HEK293 (cell line): Measurements from ENCODE around the gene FRMD5.

Experiments
- CTCF ChIA-PET: fragments of 350-600 bp; formaldehyde crosslinking; extraction: SDS; loops from one replicate; lab custom pipeline; 2021; ENCODE audit warnings: antibody characterized with exemption; lab: Yijun Ruan, JAX
- POLR2A ChIA-PET: fragments of 300-600 bp; formaldehyde crosslinking; extraction: SDS; loops from one replicate; lab custom pipeline; 2020; ENCODE audit warnings: antibody characterized with exemption, inconsistent platforms; lab: Yijun Ruan, JAX
- H3K27ac ChIP-seq: fragments of 200-500 bp; sonication (Bioruptor generic); 2 replicates; pipeline ENCODE4 v1.5.1; 2014; ENCODE audit warnings: low read depth, low read length, control low read depth, inconsistent platforms; ENCODE audit errors: extremely low read depth
- H3K36me3 ChIP-seq, 2 experiments: fragments of 200-500 bp in 1 of 2; sonication (Bioruptor generic) in 1 of 2; 1 replicate in 1 of 2; 2 replicates in 1 of 2; pipeline ENCODE4 v1.5.1; 2014 to 2017; ENCODE audit warnings: inconsistent platforms in 2 of 2, low read length in 2 of 2; ENCODE audit not compliant: control insufficient read depth in 2 of 2, insufficient read depth in 1 of 2
- H3K4me1 ChIP-seq: fragments of 200-500 bp; sonication (Bioruptor generic); 2 replicates; pipeline ENCODE4 v1.5.1; 2014; ENCODE audit warnings: mild to moderate bottlenecking, low read length, inconsistent platforms; ENCODE audit not compliant: control insufficient read depth, insufficient read depth
- H3K4me3 ChIP-seq: 2 replicates; pipeline ENCODE4 v1.5.1; 2011; ENCODE audit warnings: low read depth, mild to moderate bottlenecking, control low read depth, low read length, moderate library complexity
- H3K9me3 ChIP-seq: fragments of 200-500 bp; sonication (Bioruptor generic); 2 replicates; pipeline ENCODE4 v1.5.1; 2014; ENCODE audit warnings: low read depth, low read length, inconsistent platforms; ENCODE audit not compliant: control insufficient read depth, insufficient read depth
- GLIS1 ChIP-seq: fragments of 450-650 bp; formaldehyde crosslinking; IDR thresholded peaks from 2 replicates; pipeline ENCODE4 v1.5.1; 2016; ENCODE audit warnings: missing biosample characterization, missing genetic modification characterization
- GLIS2 ChIP-seq: fragments of 450-650 bp; formaldehyde crosslinking; IDR thresholded peaks from 2 replicates; pipeline ENCODE4 v1.5.1; 2016; ENCODE audit warnings: missing biosample characterization, missing genetic modification characterization
- HOXC10 ChIP-seq: sonication (generic); formaldehyde crosslinking; IDR thresholded peaks from 2 replicates; pipeline ENCODE4 v1.8.1; 2023; ENCODE audit warnings: mild to moderate bottlenecking, missing genetic modification reagents
- KLF8 ChIP-seq: fragments of 450-650 bp; formaldehyde crosslinking; IDR thresholded peaks from 2 replicates; pipeline ENCODE4 v1.5.1; 2016; ENCODE audit warnings: missing biosample characterization, missing genetic modification characterization
- PATZ1 ChIP-seq: fragments of 450-650 bp; formaldehyde crosslinking; IDR thresholded peaks from 2 replicates; pipeline ENCODE4 v1.5.1; 2016; ENCODE audit warnings: missing biosample characterization, missing genetic modification characterization
- PBX3 ChIP-seq: sonication (generic); formaldehyde crosslinking; IDR thresholded peaks from 2 replicates; pipeline ENCODE4 v1.8.1; 2022; ENCODE audit warnings: mild to moderate bottlenecking, moderate library complexity, missing genetic modification reagents
- PRDM10 ChIP-seq: fragments of 450-650 bp; formaldehyde crosslinking; IDR thresholded peaks from 2 replicates; pipeline ENCODE4 v1.5.1; 2016; ENCODE audit warnings: missing biosample characterization, missing genetic modification characterization
- SCRT2 ChIP-seq: fragments of 450-650 bp; formaldehyde crosslinking; IDR thresholded peaks from 2 replicates; pipeline ENCODE4 v1.5.1; 2016; ENCODE audit warnings: missing biosample characterization, missing genetic modification characterization
- SP2 ChIP-seq: fragments of 450-650 bp; formaldehyde crosslinking; IDR thresholded peaks from 2 replicates; pipeline ENCODE4 v1.5.1; 2016; ENCODE audit warnings: missing biosample characterization, missing genetic modification characterization
- SP7 ChIP-seq: fragments of 450-650 bp; formaldehyde crosslinking; IDR thresholded peaks from 2 replicates; pipeline ENCODE4 v1.5.1; 2016; ENCODE audit warnings: missing biosample characterization, missing genetic modification characterization
- TRIM28 ChIP-seq: IDR thresholded peaks from 2 replicates; pipeline ENCODE4 v1.6.1; 2011; ENCODE audit warnings: low read length, control low read depth, borderline replicate concordance
- ZBTB10 ChIP-seq: fragments of 450-650 bp; formaldehyde crosslinking; IDR thresholded peaks from 2 replicates; pipeline ENCODE4 v1.5.1; 2016; ENCODE audit warnings: missing biosample characterization, missing genetic modification characterization
- ZBTB17 ChIP-seq: fragments of 450-650 bp; formaldehyde crosslinking; IDR thresholded peaks from 2 replicates; pipeline ENCODE4 v1.5.1; 2016; ENCODE audit warnings: missing biosample characterization, missing genetic modification characterization
- ZBTB20 ChIP-seq: fragments of 450-650 bp; formaldehyde crosslinking; IDR thresholded peaks from 2 replicates; pipeline ENCODE4 v1.5.1; 2016; ENCODE audit warnings: missing biosample characterization, missing genetic modification characterization
- ZBTB26 ChIP-seq: fragments of 450-650 bp; formaldehyde crosslinking; optimal IDR thresholded peaks from 2 replicates; pipeline ENCODE3; 2016; ENCODE audit warnings: missing biosample characterization, mild to moderate bottlenecking, missing genetic modification characterization
- ZBTB8A ChIP-seq: fragments of 450-650 bp; formaldehyde crosslinking; IDR thresholded peaks from 2 replicates; pipeline ENCODE4 v1.5.1; 2016; ENCODE audit warnings: missing biosample characterization, missing genetic modification characterization
- ZEB2 ChIP-seq: fragments of 450-650 bp; formaldehyde crosslinking; IDR thresholded peaks from 2 replicates; pipeline ENCODE4 v1.5.1; 2016; ENCODE audit warnings: missing biosample characterization, missing genetic modification characterization
- ZNF18 ChIP-seq: fragments of 450-650 bp; formaldehyde crosslinking; IDR thresholded peaks from 2 replicates; pipeline ENCODE4 v1.5.1; 2016; ENCODE audit warnings: missing biosample characterization, missing genetic modification characterization
- ZNF311 ChIP-seq: fragments of 450-650 bp; formaldehyde crosslinking; IDR thresholded peaks from 2 replicates; pipeline ENCODE4 v1.5.1; 2017; ENCODE audit warnings: missing biosample characterization, missing genetic modification characterization, borderline replicate concordance
- ZNF366 ChIP-seq: fragments of 450-650 bp; formaldehyde crosslinking; conservative IDR thresholded peaks from 2 replicates; pipeline ENCODE4 v1.5.1; 2016; ENCODE audit warnings: missing biosample characterization, missing genetic modification characterization
- ZNF561 ChIP-seq: fragments of 450-650 bp; IDR thresholded peaks from 2 replicates; pipeline ENCODE4 v1.5.1; 2018; ENCODE audit warnings: missing biosample characterization, missing genetic modification characterization, borderline replicate concordance
- ZNF580 ChIP-seq: fragments of 450-650 bp; formaldehyde crosslinking; IDR thresholded peaks from 2 replicates; pipeline ENCODE4 v1.5.1; 2016; ENCODE audit warnings: missing biosample characterization, missing genetic modification characterization
- ZNF600 ChIP-seq: fragments of 450-650 bp; formaldehyde crosslinking; IDR thresholded peaks from 2 replicates; pipeline ENCODE4 v1.5.1; 2016; ENCODE audit warnings: missing biosample characterization, missing genetic modification characterization
- ZNF664 ChIP-seq: fragments of 450-650 bp; formaldehyde crosslinking; IDR thresholded peaks from 2 replicates; pipeline ENCODE4 v1.5.1; 2016; ENCODE audit warnings: missing biosample characterization, missing genetic modification characterization
- ZSCAN23 ChIP-seq: fragments of 450-650 bp; formaldehyde crosslinking; IDR thresholded peaks from 2 replicates; pipeline ENCODE4 v1.5.1; 2016; ENCODE audit warnings: missing biosample characterization, missing genetic modification characterization

FRMD5 gene

GRCh38 chr15:44195151-44195740, at the start of gene FRMD5:
FRMD5 (minus strand) TSS chr15:44195271.
- peaks cover 8% of the 10 kb centered on the region for H3K4me1 ChIP-seq
- peak within 1 kb of the TSS; percentile 86 for H3K27ac ChIP-seq
- H3K36me3 ChIP-seq: no peaks in the 10 kb centered on the region
- no peaks in the 10 kb centered on the region for H3K9me3 ChIP-seq
- ChIA-PET POLR2A (interaction anchor here (0.5 to 2.8 kb wide), 8 partner anchors 10 to 418 kb away, joined by 3 to 9 read pairs (median 4); partner anchors contain the start of gene ELL3), CTCF (interaction anchor here (0.6 kb wide), 1 partner anchor 22 kb away, joined by 3 read pairs; no protein-coding TSS in a partner anchor)
- peak within 1 kb of the TSS; percentile 74 for H3K4me3 ChIP-seq
- TF ChIP-seq ZBTB20 (tag by site-specific recombination) (peak; percentile 84; the same call in 1 of the 2 replicates), PRDM10 (tag by site-specific recombination) (peak; percentile 97), PBX3 (CRISPR knock-in tag) (peak; percentile 99), ZBTB8A (tag by site-specific recombination) (peak; percentile 93), ZEB2 (peak; percentile 44), ZBTB17 (tag by site-specific recombination) (peak; percentile 90), ZBTB10 (tag by site-specific recombination) (peak; percentile 84; the same call in 1 of the 2 replicates), ZSCAN23 (tag by site-specific recombination) (no peak), ZBTB26 (tag by site-specific recombination) (peak; percentile 53), ZNF18 (peak; percentile 91), GLIS2 (peak; percentile 86), ZNF580 (tag by site-specific recombination) (peak; percentile 44; the same call in 1 of the 2 replicates), PATZ1 (tag by site-specific recombination) (peak; percentile 95), ZNF561 (peak; percentile 70; the same call in 1 of the 2 replicates), SP7 (peak; percentile 16; the same call in 1 of the 2 replicates), GLIS1 (tag by site-specific recombination) (peak; percentile 34; the same call in 1 of the 2 replicates), HOXC10 (CRISPR knock-in tag) (no peak), TRIM28 (0 out of 2 replicates have a peak, but pooled peaks have one; percentile 16), SP2 (tag by site-specific recombination) (peak; percentile 95), SCRT2 (tag by site-specific recombination) (no peak), ZNF311 (tag by site-specific recombination) (no peak), ZNF366 (peak; percentile 42; the same call in 1 of the 2 replicates), KLF8 (tag by site-specific recombination) (peak; percentile 46; the same call in 1 of the 2 replicates), ZNF664 (no peak), ZNF600 (peak; percentile 75; the same call in 1 of the 2 replicates)
